ENCODE measurements around the gene LIFR. TPM values are rescaled to one million over a fixed set of nuclear protein-coding genes. Genes with fewer than 3 reads are reported as not detected.

The LIFR gene
- total and polyA plus RNA-seq, 7 experiments from 2014 or later = 0.16 to 0.30 (median 0.17) TPM; not detected in 4

GRCh38 chr5:38515646-38516045, 40.8 kb downstream of the LIFR start:
- DNase-seq (no peak), ATAC-seq (no peak)
- Mint-ChIP-seq H3K27me3 (peaks cover 15 to 31% (median 26%) of the 10 kb centered on the region in 5 donors), H3K4me1 (no peaks in the 10 kb centered on the region), H3K4me3 (no peak overlapping the region), H3K36me3 (no peaks in the 10 kb centered on the region), H3K27ac (no peak overlapping the region), H3K9me3 (peaks cover 0 to 12% (median 0%) of the 10 kb centered on the region in 11 donors)
- Histone ChIP-seq H3K36me3 (ENCODE audit: control insufficient read depth in 2 of 3, insufficient read depth in 3 of 3, low read length in 3 of 3) (no peaks in the 10 kb centered on the region), H3K27ac (ENCODE audit: low read depth, low read length) (no peak overlapping the region), H3K9me3 (ENCODE audit: control insufficient read depth in 2 of 3, low read length in 3 of 3) (no peaks in the 10 kb centered on the region), H3K27me3 (ENCODE audit: control insufficient read depth in 2 of 2, insufficient read depth in 2 of 2, low read length in 2 of 2) (no peaks in the 10 kb centered on the region), H3K4me1 (ENCODE audit: control insufficient read depth in 2 of 2, insufficient read depth in 2 of 2, low read length in 2 of 2) (no peaks in the 10 kb centered on the region), H3K4me3 (ENCODE audit: low read length) (no peak overlapping the region)
- CTCF ChIA-PET = no interaction called here
- POLR2A ChIA-PET = no interaction called here
- intact Hi-C loops (cut with micrococcal nuclease) = no loop called here

- Mint-ChIP-seq H3K4me1 (no peaks in the 10 kb centered on the region), H3K9me3 (peaks cover 0 to 6% (median 0%) of the 10 kb centered on the region in 11 donors), H3K36me3 (no peaks in the 10 kb centered on the region), H3K27ac (no peak overlapping the region), H3K4me3 (no peak overlapping the region), H3K27me3 (peaks cover 16 to 31% (median 24%) of the 10 kb centered on the region in 5 donors)
- Histone ChIP-seq H3K36me3 (ENCODE audit: control insufficient read depth in 2 of 3, insufficient read depth in 3 of 3, low read length in 3 of 3) (no peaks in the 10 kb centered on the region), H3K27ac (ENCODE audit: low read depth, low read length) (no peak overlapping the region), H3K27me3 (ENCODE audit: control insufficient read depth in 2 of 2, insufficient read depth in 2 of 2, low read length in 2 of 2) (no peaks in the 10 kb centered on the region), H3K4me1 (ENCODE audit: control insufficient read depth in 2 of 2, insufficient read depth in 2 of 2, low read length in 2 of 2) (no peaks in the 10 kb centered on the region), H3K4me3 (ENCODE audit: low read length) (no peak overlapping the region), H3K9me3 (ENCODE audit: control insufficient read depth in 2 of 3, low read length in 3 of 3) (no peaks in the 10 kb centered on the region)
- ChIA-PET POLR2A (no interaction called here), CTCF (no interaction called here)
- DNase-seq (no peak), ATAC-seq (no peak)
- intact Hi-C loops (cut with micrococcal nuclease) = no loop called here
These were observed 41.4 kb downstream of the LIFR start for GRCh38 chr5:38515092-38515491.

DNA sequence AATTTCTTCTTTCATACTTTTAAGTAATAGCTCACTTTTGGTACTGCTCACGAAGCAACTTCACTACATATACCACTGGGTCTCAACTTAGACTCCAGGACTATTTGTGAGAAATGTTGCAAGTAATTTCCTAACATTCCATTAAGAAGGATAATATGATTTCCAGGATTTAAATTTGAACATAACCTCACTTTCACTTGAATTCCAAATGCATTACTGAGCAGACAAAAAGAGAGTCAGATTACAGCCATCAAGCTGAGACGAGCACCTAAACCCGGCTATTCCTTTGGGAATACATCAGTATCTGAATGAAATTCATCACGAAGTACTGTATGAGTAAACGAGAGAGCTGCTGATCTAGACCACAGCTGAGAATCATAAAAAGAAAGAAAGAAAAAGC, 47.3 kb downstream of the LIFR start:
- CTCF ChIA-PET = no interaction called here
- ATAC-seq = no peak

DNA sequence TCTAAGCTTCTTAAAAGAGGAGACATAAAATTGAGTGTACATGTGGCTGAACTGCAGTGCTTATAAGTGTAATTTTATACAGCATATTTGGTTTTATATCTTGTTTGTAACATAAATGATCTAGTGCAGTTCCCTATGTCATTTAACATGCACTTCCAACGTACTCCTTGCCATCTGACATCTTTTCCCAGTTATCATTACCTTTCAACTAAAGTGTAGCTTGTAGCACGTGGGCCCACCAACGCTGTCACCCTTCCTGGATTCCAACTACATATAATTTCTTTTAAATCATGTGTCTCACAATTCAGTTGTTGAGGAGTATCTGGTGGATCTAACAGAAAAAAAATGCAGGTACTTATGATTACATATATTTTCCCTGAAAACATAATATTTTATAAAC, 50.1 kb downstream of the LIFR start:
- ATAC-seq (no peak), DNase-seq (no peak)
- POLR2A ChIA-PET = no interaction called here
- Mint-ChIP-seq H3K4me3 (no peak overlapping the region), H3K4me1 (no peaks in the 10 kb centered on the region), H3K27me3 (peaks cover 15 to 27% (median 19%) of the 10 kb centered on the region in 5 donors), H3K36me3 (no peaks in the 10 kb centered on the region), H3K9me3 (no peaks in the 10 kb centered on the region), H3K27ac (no peak overlapping the region)
- H3K4me1 ChIP-seq (ENCODE audit: control insufficient read depth in 2 of 2, insufficient read depth in 2 of 2, low read length in 2 of 2) = no peaks in the 10 kb centered on the region
- H3K36me3 ChIP-seq (ENCODE audit: control insufficient read depth in 2 of 3, insufficient read depth in 3 of 3, low read length in 3 of 3) = no peaks in the 10 kb centered on the region
- intact Hi-C loops (cut with micrococcal nuclease) = no loop called here
- no peaks in the 10 kb centered on the region for H3K9me3 ChIP-seq (ENCODE audit: control insufficient read depth in 2 of 3, low read length in 3 of 3)
- CTCF ChIA-PET = no interaction called here
- no peak overlapping the region for H3K4me3 ChIP-seq (ENCODE audit: low read length)
- H3K27me3 ChIP-seq (ENCODE audit: control insufficient read depth in 2 of 2, insufficient read depth in 2 of 2, low read length in 2 of 2) = no peaks in the 10 kb centered on the region
- no peak overlapping the region for H3K27ac ChIP-seq (ENCODE audit: low read depth, low read length)

More for the DNA sequence above, 47.3 kb downstream of the LIFR start:
- H3K36me3 ChIP-seq (ENCODE audit: control insufficient read depth in 2 of 3, insufficient read depth in 3 of 3, low read length in 3 of 3) = no peaks in the 10 kb centered on the region
- DNase-seq = no peak
- no peak overlapping the region for H3K4me3 Mint-ChIP-seq
- no peaks in the 10 kb centered on the region for H3K27me3 ChIP-seq (ENCODE audit: control insufficient read depth in 2 of 2, insufficient read depth in 2 of 2, low read length in 2 of 2)
- no peaks in the 10 kb centered on the region for H3K9me3 Mint-ChIP-seq
- no peak overlapping the region for H3K4me3 ChIP-seq (ENCODE audit: low read length)
- intact Hi-C loops (cut with micrococcal nuclease) = no loop called here
- H3K27ac ChIP-seq (ENCODE audit: low read depth, low read length) = no peak overlapping the region
- H3K9me3 ChIP-seq (ENCODE audit: control insufficient read depth in 2 of 3, low read length in 3 of 3) = no peaks in the 10 kb centered on the region
- H3K36me3 Mint-ChIP-seq = no peaks in the 10 kb centered on the region
- POLR2A ChIA-PET = no interaction called here
- H3K27ac Mint-ChIP-seq = no peak overlapping the region
- no peaks in the 10 kb centered on the region for H3K4me1 Mint-ChIP-seq
- peaks cover 25 to 39% (median 26%) of the 10 kb centered on the region in 5 donors for H3K27me3 Mint-ChIP-seq
- H3K4me1 ChIP-seq (ENCODE audit: control insufficient read depth in 2 of 2, insufficient read depth in 2 of 2, low read length in 2 of 2) = no peaks in the 10 kb centered on the region

GRCh38 chr5:38500573-38501260, 55.7 kb downstream of the LIFR start:
- no peak for ATAC-seq
- Mint-ChIP-seq H3K27ac (no peak overlapping the region), H3K27me3 (peaks cover 6 to 18% (median 13%) of the 10 kb centered on the region in 5 donors), H3K4me3 (no peak overlapping the region), H3K4me1 (no peaks in the 10 kb centered on the region), H3K36me3 (no peaks in the 10 kb centered on the region), H3K9me3 (no peaks in the 10 kb centered on the region)
- DNase-seq = no peak
- ChIA-PET POLR2A (no interaction called here), CTCF (no interaction called here)
- Histone ChIP-seq H3K4me3 (ENCODE audit: low read length) (no peak overlapping the region), H3K27ac (ENCODE audit: low read depth, low read length) (no peak overlapping the region), H3K9me3 (ENCODE audit: control insufficient read depth in 2 of 3, low read length in 3 of 3) (no peaks in the 10 kb centered on the region), H3K36me3 (ENCODE audit: control insufficient read depth in 2 of 3, insufficient read depth in 3 of 3, low read length in 3 of 3) (no peaks in the 10 kb centered on the region), H3K27me3 (ENCODE audit: control insufficient read depth in 2 of 2, insufficient read depth in 2 of 2, low read length in 2 of 2) (no peaks in the 10 kb centered on the region), H3K4me1 (ENCODE audit: control insufficient read depth in 2 of 2, insufficient read depth in 2 of 2, low read length in 2 of 2) (no peaks in the 10 kb centered on the region)
- intact Hi-C loops (cut with micrococcal nuclease) = no loop called here

GRCh38 chr5:38497946-38498345, 58.5 kb downstream of the LIFR start:
- H3K9me3 Mint-ChIP-seq = peaks cover 0 to 2% (median 0%) of the 10 kb centered on the region in 11 donors
- no peak overlapping the region for H3K27ac Mint-ChIP-seq
- CTCF ChIA-PET = no interaction called here
- no peaks in the 10 kb centered on the region for H3K4me1 Mint-ChIP-seq
- Histone ChIP-seq H3K36me3 (ENCODE audit: control insufficient read depth in 2 of 3, insufficient read depth in 3 of 3, low read length in 3 of 3) (no peaks in the 10 kb centered on the region), H3K27ac (ENCODE audit: low read depth, low read length) (no peak overlapping the region), H3K27me3 (ENCODE audit: control insufficient read depth in 2 of 2, insufficient read depth in 2 of 2, low read length in 2 of 2) (no peaks in the 10 kb centered on the region), H3K4me1 (ENCODE audit: control insufficient read depth in 2 of 2, insufficient read depth in 2 of 2, low read length in 2 of 2) (no peaks in the 10 kb centered on the region), H3K9me3 (ENCODE audit: control insufficient read depth in 2 of 3, low read length in 3 of 3) (no peaks in the 10 kb centered on the region), H3K4me3 (ENCODE audit: low read length) (no peak overlapping the region)
- H3K4me3 Mint-ChIP-seq = no peak overlapping the region
- POLR2A ChIA-PET = no interaction called here
- no peak for DNase-seq
- no peaks in the 10 kb centered on the region for H3K36me3 Mint-ChIP-seq
- ATAC-seq = no peak
- H3K27me3 Mint-ChIP-seq = peaks cover 7 to 26% (median 13%) of the 10 kb centered on the region in 5 donors
- intact Hi-C loops (cut with micrococcal nuclease) = no loop called here

- Mint-ChIP-seq H3K4me1 (no peaks in the 10 kb centered on the region), H3K27ac (no peak overlapping the region), H3K4me3 (no peak overlapping the region), H3K9me3 (peaks cover 0 to 2% (median 0%) of the 10 kb centered on the region in 11 donors), H3K36me3 (no peaks in the 10 kb centered on the region), H3K27me3 (peaks cover 16 to 36% (median 20%) of the 10 kb centered on the region in 5 donors)
- DNase-seq (no peak), ATAC-seq (no peak)
- Histone ChIP-seq H3K27ac (ENCODE audit: low read depth, low read length) (no peak overlapping the region), H3K9me3 (ENCODE audit: control insufficient read depth in 2 of 3, low read length in 3 of 3) (no peaks in the 10 kb centered on the region), H3K36me3 (ENCODE audit: control insufficient read depth in 2 of 3, insufficient read depth in 3 of 3, low read length in 3 of 3) (no peaks in the 10 kb centered on the region), H3K4me1 (ENCODE audit: control insufficient read depth in 2 of 2, insufficient read depth in 2 of 2, low read length in 2 of 2) (no peaks in the 10 kb centered on the region), H3K27me3 (ENCODE audit: control insufficient read depth in 2 of 2, insufficient read depth in 2 of 2, low read length in 2 of 2) (no peaks in the 10 kb centered on the region), H3K4me3 (ENCODE audit: low read length) (no peak overlapping the region)
- intact Hi-C loops (cut with micrococcal nuclease) = no loop called here
- ChIA-PET CTCF (no interaction called here), POLR2A (interaction anchor here (0.6 kb wide), 1 partner anchor 737 kb away, joined by 3 read pairs; no protein-coding TSS in a partner anchor)
These were observed 61.7 kb downstream of the LIFR start for GRCh38 chr5:38494763-38495162.
